ENCODE data around the gene PAGR1.
A peak's percentile ranks its signal among the peaks of the same experiment; 100 is the strongest.
"Not testable (repeated sequence)": the region's sequence is repeated elsewhere in the genome, so short reads cannot be mapped to it uniquely, and the experiment has no call there.

PAGR1 gene

GRCh38 chr16:29770250-29770929 is 45.6 kb upstream of the PAGR1 start:
- ATAC-seq (ENCODE audit: low read depth) (no peak), DNase-seq (ENCODE audit: low spot score) (no peak)
- no peaks in the 10 kb centered on the region for H3K9me3 ChIP-seq (ENCODE audit: severe bottlenecking)
- no peak overlapping the region for H3K27ac ChIP-seq (ENCODE audit: poor library complexity, severe bottlenecking)
- no peak for TF ChIP-seq CTCF (IDR thresholded peaks at IDR 0.05; ENCODE audit: poor library complexity, severe bottlenecking)
- H3K27me3 ChIP-seq (ENCODE audit: insufficient read depth, poor library complexity, severe bottlenecking), result no peaks in the 10 kb centered on the region
- peaks cover 1% of the 10 kb centered on the region for H3K4me1 ChIP-seq (ENCODE audit: insufficient read depth, poor library complexity, severe bottlenecking)
- no peak overlapping the region for H3K4me3 ChIP-seq (ENCODE audit: severe bottlenecking)
- no peaks in the 10 kb centered on the region for H3K36me3 ChIP-seq (ENCODE audit: low read depth)

GRCh38 chr16:29772330-29772729 is 43.6 kb upstream of the PAGR1 start:
- not testable (repeated sequence) for H3K9me3 ChIP-seq (ENCODE audit: severe bottlenecking); H3K27me3 ChIP-seq (ENCODE audit: insufficient read depth, poor library complexity, severe bottlenecking); H3K4me3 ChIP-seq (ENCODE audit: severe bottlenecking); ATAC-seq (ENCODE audit: low read depth); H3K27ac ChIP-seq (ENCODE audit: poor library complexity, severe bottlenecking); H3K4me1 ChIP-seq (ENCODE audit: insufficient read depth, poor library complexity, severe bottlenecking); DNase-seq (ENCODE audit: low spot score); H3K36me3 ChIP-seq (ENCODE audit: low read depth)

GRCh38 chr16:29774730-29775129 is 41.2 kb upstream of the PAGR1 start:
- ATAC-seq (ENCODE audit: low read depth) (no peak), DNase-seq (ENCODE audit: low spot score) (no peak)
- Histone ChIP-seq H3K9me3 (ENCODE audit: severe bottlenecking) (no peaks in the 10 kb centered on the region), H3K4me1 (ENCODE audit: insufficient read depth, poor library complexity, severe bottlenecking) (no peaks in the 10 kb centered on the region), H3K36me3 (ENCODE audit: low read depth) (no peaks in the 10 kb centered on the region), H3K4me3 (ENCODE audit: severe bottlenecking) (no peak overlapping the region), H3K27ac (ENCODE audit: poor library complexity, severe bottlenecking) (no peak overlapping the region), H3K27me3 (ENCODE audit: insufficient read depth, poor library complexity, severe bottlenecking) (no peaks in the 10 kb centered on the region)
- no peak for TF ChIP-seq CTCF (IDR thresholded peaks at IDR 0.05; ENCODE audit: poor library complexity, severe bottlenecking)

GRCh38 chr16:29775742-29776408 is 40.1 kb upstream of the PAGR1 start:
- H3K36me3 ChIP-seq (ENCODE audit: low read depth), result no peaks in the 10 kb centered on the region
- no peaks in the 10 kb centered on the region for H3K9me3 ChIP-seq (ENCODE audit: severe bottlenecking)
- DNase-seq (ENCODE audit: low spot score) (no peak), ATAC-seq (ENCODE audit: low read depth) (peak; percentile 83)
- no peak for TF ChIP-seq CTCF (IDR thresholded peaks at IDR 0.05; ENCODE audit: poor library complexity, severe bottlenecking)
- H3K27me3 ChIP-seq (ENCODE audit: insufficient read depth, poor library complexity, severe bottlenecking), result no peaks in the 10 kb centered on the region
- H3K4me1 ChIP-seq (ENCODE audit: insufficient read depth, poor library complexity, severe bottlenecking), result no peaks in the 10 kb centered on the region
- H3K27ac ChIP-seq (ENCODE audit: poor library complexity, severe bottlenecking), result no peak overlapping the region
- no peak overlapping the region for H3K4me3 ChIP-seq (ENCODE audit: severe bottlenecking)

- Histone ChIP-seq H3K36me3 (ENCODE audit: low read depth) (no peaks in the 10 kb centered on the region), H3K27ac (ENCODE audit: poor library complexity, severe bottlenecking) (no peak within 1 kb of the TSS), H3K27me3 (ENCODE audit: insufficient read depth, poor library complexity, severe bottlenecking) (no peaks in the 10 kb centered on the region), H3K4me3 (ENCODE audit: severe bottlenecking) (no peak within 1 kb of the TSS), H3K9me3 (ENCODE audit: severe bottlenecking) (no peaks in the 10 kb centered on the region), H3K4me1 (ENCODE audit: insufficient read depth, poor library complexity, severe bottlenecking) (no peaks in the 10 kb centered on the region)
- DNase-seq (ENCODE audit: low spot score) (no peak), ATAC-seq (ENCODE audit: low read depth) (no peak)
- no peak for TF ChIP-seq CTCF (IDR thresholded peaks at IDR 0.05; ENCODE audit: poor library complexity, severe bottlenecking)
Observed at GRCh38 chr16:29777576-29778350, 38.2 kb upstream of the PAGR1 start, which contains the start of gene ZG16. ZG16 (plus strand) TSS chr16:29778256; CDS start chr16:29779267, 1,011 bp downstream.
